ENCODE results near the gene SLC2A2.

Gene SLC2A2

DNA sequence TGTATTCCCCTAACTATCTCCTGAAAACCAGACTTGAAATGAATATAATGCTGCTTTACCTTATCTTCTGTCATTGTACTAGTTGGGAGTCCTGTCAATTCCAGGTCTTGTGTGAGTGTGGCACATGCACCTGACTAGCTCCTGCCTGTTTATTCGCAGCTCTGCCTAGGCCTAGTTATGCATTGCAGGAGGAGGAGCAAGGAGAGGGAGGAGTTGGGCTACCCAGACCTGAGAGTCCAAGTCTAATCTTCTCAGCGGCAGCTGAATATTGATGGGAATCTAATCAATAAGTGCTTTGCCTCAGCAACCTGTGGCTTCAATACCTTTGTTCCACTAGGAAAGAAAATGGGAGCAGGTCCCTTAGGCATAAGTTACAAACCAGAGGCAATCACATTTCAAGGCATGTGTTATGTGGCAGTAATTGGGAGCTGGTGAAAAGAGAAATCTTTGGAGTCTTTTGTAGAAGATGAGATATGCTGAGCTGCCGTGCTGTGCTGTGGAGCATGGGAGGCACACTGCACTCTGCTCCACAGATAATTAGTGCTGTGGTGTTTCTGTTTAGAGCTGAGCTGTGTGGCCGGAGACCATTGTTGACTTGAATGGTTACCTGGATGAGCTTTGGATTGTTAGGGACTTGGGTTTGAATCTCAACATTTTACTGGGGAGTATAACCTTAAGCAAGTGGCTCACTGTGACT is at the start of gene SLC2A2:
Gene SLC2A2 (minus strand): TSS at position 124 of the 697 bp plus-strand sequence. CDS start 50 bp downstream, at position 74.
- no peak for DNase-seq

DNA sequence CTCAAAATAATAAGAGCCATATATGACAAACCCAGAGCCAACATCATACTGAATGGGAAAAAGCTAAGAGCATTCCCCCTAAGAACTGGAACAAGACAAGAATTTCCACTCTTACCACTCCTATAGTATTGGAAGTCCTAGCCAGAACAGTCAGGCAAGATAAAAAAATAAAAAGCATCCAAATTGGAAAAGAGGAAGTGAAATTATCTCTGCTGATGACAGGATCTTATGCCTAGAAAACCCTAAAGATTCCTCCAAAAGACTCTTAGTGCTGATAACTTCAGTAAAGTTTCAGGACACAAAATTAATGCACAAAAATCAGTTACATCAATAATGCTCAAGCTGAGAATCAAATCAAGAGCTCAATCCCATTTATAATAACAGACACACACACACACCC is 45.9 kb upstream of the SLC2A2 start:
- DNase-seq = no peak

DNA sequence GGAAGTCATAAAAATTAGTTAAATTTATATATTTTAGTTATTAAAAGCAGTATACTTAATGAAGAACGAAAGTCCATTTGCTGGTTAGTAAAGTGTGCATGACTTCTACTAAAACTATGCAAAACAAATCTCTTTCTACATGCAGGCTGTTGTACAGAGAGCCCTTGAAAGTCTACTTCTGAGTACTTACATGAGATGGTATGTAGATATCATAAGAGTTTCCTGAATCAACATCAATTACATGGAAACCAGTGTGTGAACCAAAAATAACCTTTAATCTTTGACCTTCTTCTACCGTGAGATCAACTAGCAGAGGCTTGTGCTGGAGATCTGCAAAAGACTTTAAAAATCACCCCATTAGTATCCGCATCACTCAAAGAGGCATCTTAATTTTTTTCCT is 42.1 kb upstream of the SLC2A2 start:
- DNase-seq = no peak

DNA sequence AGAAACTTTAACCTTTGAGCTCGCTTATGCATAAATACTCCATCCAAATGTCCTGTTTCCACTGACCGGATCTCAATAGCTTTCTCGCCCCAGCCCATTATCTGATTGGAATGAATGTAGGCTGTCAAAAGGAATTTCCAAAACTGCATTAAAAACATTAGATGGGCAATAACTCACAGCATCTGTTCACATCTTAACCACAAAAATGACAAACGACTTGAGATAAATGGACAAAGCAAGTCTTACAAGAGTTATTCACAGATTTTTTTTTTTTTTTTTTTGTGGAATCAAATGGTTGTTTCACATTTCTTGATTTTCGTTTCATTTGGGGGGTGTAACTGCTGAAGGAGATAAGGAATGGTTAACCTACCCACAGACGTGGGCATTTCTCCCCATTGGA is 39.7 kb upstream of the SLC2A2 start:
- no peak for DNase-seq

DNA sequence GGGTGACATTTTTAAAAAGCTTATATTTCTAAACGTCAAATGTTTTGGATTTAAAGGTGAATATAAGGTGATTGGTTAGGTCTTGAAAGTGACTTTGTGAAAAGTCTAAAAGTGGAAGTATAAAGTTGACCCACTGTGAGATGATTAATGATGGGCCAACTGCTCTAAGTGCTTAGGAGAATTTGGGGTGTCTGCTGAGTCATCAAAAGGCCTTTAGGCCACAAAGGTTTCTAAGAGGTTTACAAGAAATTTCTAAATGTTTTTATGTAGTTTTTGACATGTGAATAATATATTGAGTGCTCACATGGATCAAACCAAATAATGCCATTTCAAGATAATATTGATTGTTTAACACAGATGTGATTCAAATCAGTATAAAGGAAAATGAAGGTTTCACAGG is 39.2 kb upstream of the SLC2A2 start:
- DNase-seq = no peak

DNA sequence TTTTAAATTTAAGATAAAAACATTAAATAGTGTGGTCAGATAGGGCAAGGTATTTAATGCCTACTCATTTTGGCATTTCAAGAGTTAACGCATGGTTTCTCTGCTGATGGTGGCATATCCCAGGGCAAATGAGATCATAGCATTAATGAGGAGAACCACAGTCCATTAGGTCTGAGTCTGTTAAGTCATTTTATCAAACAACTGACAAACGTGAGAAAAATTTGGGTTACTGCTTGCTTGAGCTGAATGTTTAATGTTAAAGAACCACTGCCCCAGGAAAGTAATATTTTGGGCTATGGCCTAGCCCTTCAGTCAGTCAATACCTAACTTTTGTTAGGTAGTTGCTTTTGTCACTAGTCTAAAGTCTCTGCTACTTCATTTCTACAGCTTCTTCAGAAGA is 37.9 kb upstream of the SLC2A2 start:
- DNase-seq = no peak

DNA sequence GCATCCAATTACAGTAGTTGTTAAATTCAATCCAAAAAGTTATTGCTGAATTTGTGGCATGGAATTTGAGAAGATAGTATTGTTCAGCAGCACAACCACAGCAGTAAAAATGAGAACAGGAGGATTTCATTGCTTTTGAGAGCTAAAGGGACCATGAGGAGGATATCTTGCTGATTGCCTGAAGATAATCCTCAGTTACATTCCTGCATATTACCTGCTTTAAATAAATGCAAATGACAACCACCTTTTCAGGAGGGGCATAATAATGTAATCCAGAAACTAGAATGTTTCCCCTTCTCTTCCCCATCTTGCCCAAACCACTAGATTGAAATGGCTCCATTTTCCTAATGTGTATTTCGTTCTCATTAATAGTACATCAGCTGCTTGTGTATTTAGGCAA is 35.2 kb upstream of the SLC2A2 start:
- no peak for DNase-seq

DNA sequence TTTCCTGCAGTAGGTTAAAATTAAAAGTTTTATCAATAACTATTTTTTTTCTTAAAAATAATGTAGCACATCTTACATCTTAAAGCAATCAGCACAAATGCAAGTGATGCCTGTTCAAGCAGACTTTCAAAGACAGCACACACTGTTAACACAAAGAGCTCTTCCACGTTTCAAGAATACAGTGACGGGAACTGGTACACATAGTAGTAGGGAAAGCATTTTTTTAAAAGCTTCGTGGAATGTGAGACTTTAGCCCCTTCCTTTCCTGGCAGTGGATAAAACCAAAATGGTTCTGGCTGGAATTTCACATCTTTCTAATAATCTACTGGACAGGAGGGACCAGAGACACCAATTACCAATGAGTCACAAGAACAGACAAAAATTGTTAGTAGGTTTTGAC is 33.5 kb upstream of the SLC2A2 start:
- no peak for DNase-seq

DNA sequence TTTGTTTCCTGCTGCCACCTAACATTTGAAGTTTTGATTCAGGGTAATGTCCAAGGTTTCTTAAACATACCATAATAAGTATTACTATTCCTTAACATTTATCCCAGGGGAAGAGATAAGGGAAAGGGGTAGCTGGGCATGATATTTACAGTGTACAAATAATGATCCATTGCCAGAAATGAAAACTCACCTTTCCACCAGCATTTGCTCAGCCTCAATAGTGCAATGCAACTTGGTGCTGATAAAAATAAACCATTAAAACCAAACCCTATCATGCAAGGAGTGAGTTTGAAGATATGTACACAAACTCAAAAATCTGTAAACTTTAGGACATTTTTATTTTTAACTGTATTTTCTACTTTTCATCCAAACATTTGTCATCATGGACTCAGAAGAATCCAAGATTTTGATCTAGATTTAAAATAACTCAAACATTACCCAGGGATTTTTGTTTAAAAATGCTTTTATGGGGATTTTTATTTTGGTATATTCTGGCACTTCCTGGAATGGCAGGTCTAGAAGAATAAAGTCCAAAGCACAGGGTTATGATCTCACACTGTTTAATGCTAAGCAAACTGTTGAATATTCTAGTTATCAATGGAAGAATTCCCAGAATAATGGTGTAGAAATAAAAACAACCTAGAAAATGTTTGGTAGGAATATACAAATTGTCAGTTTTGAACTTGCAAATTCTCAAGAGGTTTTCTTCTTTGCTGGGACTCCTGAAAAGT is 32.5 kb upstream of the SLC2A2 start:
- DNase-seq = no peak

DNA sequence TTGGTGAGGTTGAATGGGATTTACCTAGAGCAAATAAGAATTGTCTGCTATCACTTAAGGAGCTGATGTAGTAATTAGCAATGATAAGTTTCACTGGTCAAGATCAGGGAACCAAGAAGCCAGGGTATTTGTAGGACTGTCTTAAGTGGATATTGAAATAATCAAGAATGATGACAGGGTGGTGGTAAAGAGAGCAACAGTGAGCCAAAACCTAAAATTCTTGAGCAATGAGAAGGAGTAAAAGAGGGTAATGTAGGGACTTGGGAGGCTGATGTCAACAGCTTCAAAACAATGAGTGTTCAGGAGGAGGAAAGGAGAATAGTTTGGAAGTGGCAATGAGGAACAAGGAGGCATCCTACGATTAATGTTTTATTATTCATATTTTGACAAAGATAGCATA is 31.5 kb upstream of the SLC2A2 start:
- DNase-seq = no peak

DNA sequence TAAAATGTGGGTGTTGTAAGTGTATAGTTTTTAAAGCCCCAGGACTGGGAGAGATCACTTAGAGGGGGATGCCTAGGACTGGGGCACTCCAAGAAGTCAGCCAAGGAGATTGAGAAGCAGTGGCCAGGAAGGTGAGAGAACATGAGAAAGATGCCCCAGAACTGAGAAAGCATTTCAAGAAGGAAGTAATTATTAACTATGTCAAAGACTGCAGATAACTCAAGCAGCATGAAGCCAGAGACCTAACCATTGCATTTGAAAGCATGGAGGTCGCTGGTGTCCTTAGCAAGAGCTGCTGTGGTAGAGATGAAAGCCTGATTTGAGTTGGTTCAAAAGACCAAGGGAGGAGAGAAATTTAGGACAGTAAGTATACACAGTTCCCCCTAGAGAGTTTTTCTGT is 30.6 kb upstream of the SLC2A2 start:
- no peak for DNase-seq

DNA sequence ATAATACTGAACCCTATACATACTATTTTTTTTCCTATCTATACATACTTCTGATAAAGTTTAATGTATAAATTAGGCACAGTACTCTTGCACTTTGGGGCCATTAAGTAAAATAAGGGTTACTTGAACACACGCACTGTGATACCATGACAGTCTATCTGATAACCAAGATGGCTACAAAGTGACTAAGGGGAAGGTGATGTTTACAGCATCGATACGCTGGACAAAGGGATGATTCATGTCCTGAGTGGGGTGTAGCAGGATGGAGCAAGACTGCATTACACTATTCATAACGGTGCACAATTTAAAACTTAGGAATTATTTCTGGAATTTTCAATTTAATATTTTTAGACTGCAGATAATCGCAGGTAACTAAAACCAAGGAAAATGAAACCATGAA is 30.0 kb upstream of the SLC2A2 start:
- DNase-seq = no peak

DNA sequence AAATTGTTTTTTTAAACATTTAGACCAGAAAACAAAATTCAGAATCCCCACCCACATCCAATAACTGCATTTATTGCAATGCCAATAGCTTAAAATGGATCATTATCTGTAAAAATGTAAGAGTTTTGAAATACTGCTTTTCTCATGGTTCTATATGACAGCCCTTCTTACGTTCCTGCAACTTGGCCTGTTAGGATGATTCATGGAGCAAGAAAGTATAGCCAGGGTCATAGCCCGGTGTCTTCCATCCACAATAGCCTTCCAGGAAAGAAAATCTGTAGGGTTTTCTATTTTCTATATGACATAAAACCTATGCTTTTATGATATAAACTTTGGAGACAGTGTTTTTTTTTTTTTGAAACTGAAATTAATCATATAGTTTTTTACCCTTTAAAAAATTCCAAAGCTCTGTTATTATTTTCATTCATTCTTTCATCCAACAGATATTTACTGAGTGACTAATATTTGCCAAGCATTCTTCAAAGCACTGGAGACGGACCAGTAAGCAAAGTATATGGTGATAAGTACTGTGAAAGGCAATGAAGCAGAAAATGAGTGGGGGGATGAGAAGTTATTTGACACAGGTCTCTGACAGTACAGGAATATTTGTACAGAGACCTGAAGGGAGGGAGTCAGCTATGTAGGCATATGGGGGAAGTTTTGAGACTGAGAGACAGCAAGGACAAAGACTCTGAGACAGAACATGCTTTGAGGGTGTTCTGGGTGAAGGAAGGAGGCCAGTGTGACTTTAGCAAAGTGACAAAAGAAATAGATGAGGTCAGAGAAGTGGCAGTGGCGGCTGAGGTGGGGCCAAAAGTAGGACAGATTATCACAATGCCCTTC is 29.0 kb upstream of the SLC2A2 start:
- no peak for DNase-seq

DNA sequence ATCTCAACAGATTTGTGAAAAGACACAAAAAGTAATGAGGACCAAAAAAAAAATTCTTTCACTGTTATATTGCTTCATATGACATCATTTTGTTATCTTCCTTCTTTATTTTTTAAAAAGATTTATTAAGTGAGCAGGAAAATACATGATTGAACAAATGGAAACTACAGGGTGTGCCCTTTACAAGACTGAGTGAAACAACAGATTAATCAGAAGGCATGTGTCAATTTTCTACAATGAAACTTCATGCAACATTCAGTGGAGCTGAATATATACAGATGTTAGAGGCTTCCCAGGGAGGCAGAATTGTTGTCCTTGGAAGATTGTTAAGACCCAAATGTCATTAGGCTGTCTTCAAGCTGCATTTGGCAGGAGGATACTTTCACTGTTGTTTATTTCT is 28.4 kb upstream of the SLC2A2 start:
- DNase-seq = no peak

DNA sequence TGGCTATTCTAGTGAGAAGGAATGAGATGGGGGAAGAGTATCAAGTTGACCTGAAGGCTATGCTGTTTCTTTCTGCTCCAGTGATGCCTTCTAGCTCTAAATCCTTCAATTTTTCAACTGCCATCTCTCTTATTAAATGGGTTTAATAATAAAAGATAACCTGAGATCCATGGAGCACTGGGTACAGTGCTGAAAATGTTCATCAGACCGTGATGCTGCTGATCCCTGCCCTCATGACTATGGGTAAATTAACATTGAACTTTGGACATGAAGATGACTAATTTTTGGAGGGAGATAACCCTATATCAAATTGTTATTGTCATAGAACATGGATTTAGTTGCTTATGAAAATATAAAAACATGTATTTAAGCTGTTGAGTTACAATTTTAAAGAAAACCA is 27.7 kb upstream of the SLC2A2 start:
- no peak for DNase-seq

DNA sequence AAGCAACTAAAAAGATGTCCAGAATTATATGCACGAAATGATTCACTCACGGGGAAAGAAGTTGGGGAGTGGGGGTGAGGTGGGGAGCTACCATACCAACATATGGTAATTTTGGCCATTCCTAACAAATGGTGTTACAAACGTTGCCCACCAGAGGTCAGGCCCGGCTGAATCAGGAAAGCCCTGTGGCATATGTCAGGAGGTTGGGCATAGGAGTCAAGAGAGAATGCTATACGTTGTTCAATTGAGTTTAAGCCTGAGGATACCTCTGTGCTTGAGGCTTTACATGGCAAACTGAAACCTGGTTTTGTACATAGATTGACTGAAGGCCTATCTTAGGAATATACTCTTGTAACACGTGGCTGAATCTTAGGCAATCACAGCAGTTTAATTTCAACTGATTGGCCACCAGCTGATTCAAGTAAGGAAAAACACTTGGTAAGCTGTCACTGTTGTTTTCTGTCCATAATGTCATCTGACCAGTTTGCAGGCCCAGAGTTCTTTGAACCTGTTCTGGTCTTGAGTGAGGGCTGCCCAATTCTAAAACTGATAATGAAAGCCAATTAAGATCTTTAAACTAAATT is 23.4 kb upstream of the SLC2A2 start:
- peak; percentile 43 for DNase-seq

DNA sequence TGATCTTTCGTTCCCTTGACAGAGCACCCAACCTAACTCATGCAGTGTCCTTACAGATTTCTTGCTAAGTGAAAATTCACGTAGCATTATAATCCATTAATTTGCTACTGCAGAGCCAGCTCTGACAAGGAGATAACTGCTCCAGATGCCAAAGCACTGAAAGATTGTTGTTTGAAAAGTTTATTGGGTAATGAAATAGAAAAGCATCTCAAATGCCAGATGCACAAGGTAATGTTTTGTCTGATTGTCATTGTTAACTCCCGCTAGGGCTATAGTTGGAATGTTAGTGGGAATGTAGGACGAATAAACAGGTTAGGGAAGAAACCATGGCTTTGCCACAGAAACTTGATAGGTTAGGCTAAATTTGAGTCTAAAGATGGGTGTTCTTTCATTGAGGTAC is 20.2 kb upstream of the SLC2A2 start:
- no peak for DNase-seq

DNA sequence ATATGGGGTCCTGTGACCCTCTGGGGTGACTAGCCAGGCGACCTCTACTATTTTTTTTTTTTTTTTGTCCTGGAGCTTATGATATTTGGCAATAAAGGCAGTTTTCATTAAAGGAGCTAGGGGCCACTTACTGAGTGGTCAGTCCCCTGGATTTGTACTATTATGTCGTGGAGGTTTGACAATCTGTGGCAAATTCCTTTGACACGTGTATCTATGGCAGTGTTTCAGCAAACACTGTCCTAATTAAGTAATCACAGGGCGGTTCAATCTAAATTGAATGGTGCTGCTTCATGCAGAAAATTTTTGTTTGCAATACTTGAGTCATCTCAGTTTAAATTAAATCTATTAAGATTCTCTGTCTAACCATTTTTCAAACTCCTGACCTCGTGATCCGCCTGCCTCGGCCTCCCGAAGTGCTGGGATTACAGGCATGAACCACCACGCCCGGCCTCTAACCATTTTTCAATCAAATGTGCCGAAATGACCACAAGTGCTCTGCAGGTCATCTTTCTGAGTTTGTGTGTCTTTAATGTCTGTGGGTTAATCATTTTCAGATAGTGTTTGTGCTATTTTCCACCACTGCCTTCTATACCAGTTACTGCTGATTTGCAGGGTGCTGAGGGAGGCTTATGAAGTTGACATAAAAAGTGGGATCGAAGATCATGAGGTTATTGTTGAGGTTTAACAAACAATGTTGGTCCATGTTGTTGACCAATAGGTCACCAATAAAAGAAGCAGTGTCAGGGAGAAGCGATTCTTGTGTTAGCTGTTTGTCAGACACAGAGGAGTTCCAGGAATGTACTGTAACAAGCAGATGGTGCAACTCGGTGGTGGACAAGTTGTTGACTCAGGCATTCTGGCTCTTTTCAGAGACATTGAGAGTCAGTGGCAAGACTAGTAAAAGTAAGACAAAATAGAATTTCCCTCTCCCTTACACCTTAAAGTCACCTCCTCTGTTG is 18.6 kb upstream of the SLC2A2 start:
- DNase-seq = no peak

DNA sequence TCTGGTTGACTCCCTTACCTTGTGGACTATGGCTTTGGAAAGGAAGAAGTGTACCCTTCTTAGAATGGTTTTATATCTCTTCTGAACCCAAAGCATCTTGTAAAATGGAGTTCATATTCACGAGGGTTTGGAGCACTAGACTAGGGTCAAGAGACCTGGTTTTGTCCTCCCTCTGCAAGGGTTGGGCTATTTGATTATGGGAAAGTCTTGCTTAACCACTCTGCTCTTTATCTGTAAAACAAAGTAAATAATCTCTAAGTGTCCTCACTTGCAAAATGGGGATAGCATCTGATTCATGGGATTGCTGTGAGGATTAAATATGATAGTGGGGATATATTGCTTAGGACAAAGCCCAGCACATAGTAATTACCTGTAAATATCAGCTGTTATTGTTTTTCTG is 17.9 kb upstream of the SLC2A2 start:
- no peak for DNase-seq

DNA sequence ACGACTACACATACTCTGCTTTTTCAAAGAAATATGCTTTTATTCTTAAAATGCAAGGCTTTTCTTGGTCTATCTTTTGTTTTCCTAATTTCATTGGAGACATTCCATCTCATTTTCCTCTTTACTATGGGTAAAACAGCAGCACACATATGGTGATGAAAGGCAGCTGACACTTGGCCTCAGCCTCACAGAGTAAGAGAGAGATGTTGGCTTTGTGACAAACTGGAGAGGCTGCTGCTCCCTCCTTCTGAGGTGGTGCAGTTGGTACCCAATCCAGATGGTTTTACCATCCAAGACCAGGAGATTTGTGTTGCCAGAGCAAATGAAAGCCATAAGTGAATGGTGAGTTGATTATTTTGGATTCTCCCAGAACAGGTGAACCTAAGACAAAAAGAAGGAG is 13.2 kb upstream of the SLC2A2 start:
- DNase-seq = no peak

DNA sequence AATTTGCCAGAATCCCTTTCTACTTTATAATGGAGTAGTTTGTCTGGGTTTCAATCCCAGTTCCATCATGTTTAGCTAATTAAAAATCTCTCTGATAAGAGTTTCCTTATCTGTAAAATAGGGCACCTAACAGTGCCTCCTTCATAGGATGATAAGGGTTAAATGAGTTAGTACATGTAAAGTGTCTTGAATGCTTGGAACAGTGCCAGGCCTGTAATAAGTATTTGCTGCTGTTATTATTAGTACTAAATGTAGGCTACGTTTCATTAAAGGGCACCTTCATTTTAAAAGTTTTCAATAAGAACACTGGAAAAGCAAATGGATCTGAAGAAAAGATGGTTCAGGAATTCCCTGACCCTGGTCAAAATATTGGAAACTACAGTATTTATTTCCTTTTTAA is 11.8 kb upstream of the SLC2A2 start:
- DNase-seq = no peak

DNA sequence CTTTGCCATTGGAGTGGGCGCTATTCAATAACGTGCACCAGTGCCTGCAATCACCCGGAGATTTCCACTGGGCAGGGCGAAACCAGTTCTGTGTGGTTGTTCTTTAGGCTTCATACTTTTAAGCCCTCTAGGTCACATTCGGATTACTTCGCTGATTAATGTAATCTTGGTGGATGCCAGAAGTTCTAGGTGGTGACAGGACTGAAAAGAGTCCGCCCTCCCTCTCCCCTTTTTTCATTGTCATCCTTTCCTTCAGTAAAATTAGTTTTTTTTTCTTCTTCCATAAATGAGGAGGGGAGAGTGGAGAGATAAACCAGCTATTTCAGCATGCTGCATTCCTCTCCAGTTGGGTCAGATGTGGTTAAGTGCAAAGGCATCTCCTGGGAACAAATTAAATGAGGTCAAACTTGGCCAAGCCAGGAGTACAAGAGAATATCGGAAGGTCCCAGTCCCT is 2.3 kb upstream of the SLC2A2 start:
- DNase-seq = no peak

Measured in NCI-H2227 treated with DMSO at 0.1 percent for 48 hours (cell line).